K562 (cell line): Measurements from ENCODE around the gene C17orf50. TPM values are rescaled to one million over a fixed set of nuclear protein-coding genes. Genes with fewer than 3 reads are reported as not detected.
A peak's percentile ranks its signal among the peaks of the same experiment; 100 is the strongest.

ENCODE experiments used
- DMBX1 ChIP-seq: fragments of 250-450 bp; sonication (Bioruptor Pico); IDR thresholded peaks from 2 replicates; pipeline ENCODE4 v1.8.0; 2022; ENCODE audit warnings: inconsistent platforms, mild to moderate bottlenecking, moderate library complexity, borderline replicate concordance
- FUS ChIP-seq: fragments of 200-400 bp; formaldehyde crosslinking; optimal IDR thresholded peaks from 2 replicates; pipeline ENCODE3; 2017; ENCODE audit warnings: low read depth, low read length
- ZNF507 ChIP-seq: conservative IDR thresholded peaks from 2 replicates; pipeline ENCODE4 v1.6.1; 2017; ENCODE audit warnings: missing genetic modification characterization, missing compliant biosample characterization
- polyA plus RNA-seq, 8 experiments: library from polyadenylated mRNA; depleted of rRNA in 4 of 8; stranded (reverse) in 5 of 8; unstranded in 3 of 8; fragments of >200 nt; fragmentation: Nextera tagmentation in 2 of 8; fragmentation: Illumina TruSeq in 1 of 8; extraction: Ambion mirVana in 2 of 8; extraction: Trizol in 1 of 8; gene quantifications; 2 replicates each; pipeline versions ENCODE4 v1.2.1 to v1.2.3, GENCODE V29; 2011 to 2014; ENCODE audit warnings: inconsistent platforms in 1 of 8, missing spikeins in 1 of 8
- total RNA-seq, 7 experiments: library from RNA; depleted of rRNA in 6 of 7; stranded (reverse); fragments of >200 nt in 6 of 7; fragmentation: Illumina TruSeq in 2 of 7; extraction: Trizol in 2 of 7; gene quantifications; 2 replicates each; pipeline versions ENCODE4 v1.2.1 to v1.2.3, GENCODE V29; 2011 to 2021; ENCODE audit warnings: low replicate concordance in 1 of 7
- TF ChIP-seq, protein P1 (sequence below): sonication (generic); formaldehyde crosslinking; IDR thresholded peaks from 2 replicates; pipeline ENCODE4 v1.8.0; 2022; ENCODE audit warnings: mild to moderate bottlenecking, low read depth, missing genetic modification reagents
- TF ChIP-seq, protein P2 (sequence below): fragments of 450-650 bp; IDR thresholded peaks from 2 replicates; pipeline ENCODE4 v1.6.1; 2016; ENCODE audit warnings: mild to moderate bottlenecking, moderate library complexity
- TF ChIP-seq, protein P3 (sequence below): sonication (generic); formaldehyde crosslinking; IDR thresholded peaks from 2 replicates; pipeline ENCODE4 v1.8.1; 2023; ENCODE audit warnings: mild to moderate bottlenecking, missing genetic modification reagents
- TF ChIP-seq, protein P4 (sequence below): IDR thresholded peaks from 3 replicates; pipeline ENCODE4 v1.6.1; 2011; ENCODE audit warnings: borderline replicate concordance, mild to moderate bottlenecking; ENCODE audit not compliant: insufficient read length, insufficient read depth
- TF ChIP-seq, protein P5 (sequence below), 2 experiments: fragments of 450-650 bp; IDR thresholded peaks; 2 replicates each; pipeline ENCODE4 v1.6.1; 2016

The C17orf50 gene
- total and polyA plus RNA-seq, 9 of the 15 experiments (the other 6 are each of a cell fraction or from before 2014, with no cell fraction given): not detected

DNA sequence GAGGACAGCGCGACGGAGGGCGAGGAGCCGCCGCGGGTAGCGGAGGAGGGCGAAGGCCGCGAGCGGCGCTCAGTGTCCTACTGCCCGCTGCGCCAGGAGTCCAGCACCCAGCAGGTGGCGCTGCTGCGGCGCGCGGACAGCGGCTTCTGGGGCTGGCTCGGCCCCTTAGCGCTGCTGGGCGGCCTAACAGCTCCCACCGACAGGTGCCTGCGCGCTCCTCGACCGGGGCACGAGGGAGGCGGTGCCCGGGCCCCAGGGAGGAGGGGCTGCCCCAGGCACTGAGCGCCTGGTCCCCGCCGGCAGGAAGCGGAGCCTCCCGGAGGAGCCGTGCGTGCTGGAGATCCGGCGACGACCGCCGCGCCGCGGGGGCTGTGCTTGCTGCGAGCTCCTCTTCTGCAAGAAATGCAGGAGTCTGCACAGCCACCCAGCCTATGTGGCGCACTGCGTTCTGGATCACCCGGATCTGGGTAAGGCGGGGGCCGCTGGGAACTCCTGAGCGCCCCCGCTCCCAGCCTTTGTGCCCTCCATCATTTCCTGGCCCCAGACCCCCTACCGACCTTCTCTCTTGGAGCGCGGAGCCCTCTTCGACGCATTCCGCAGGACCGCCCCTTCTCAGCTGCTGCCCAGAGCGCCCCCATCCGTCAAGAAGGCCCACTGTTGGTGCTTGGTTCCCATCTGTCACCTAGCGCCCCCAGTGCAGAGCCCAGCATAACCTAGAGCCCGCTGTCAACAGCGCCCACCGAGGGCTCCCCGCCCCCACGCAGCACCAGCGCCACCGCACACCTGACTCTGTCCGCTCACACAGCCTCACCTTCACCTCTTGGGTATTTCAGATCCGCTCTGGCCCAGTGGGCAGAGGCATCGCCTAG is 3.7 kb downstream of the C17orf50 start (continued):
- TF ChIP-seq, protein P1, sequence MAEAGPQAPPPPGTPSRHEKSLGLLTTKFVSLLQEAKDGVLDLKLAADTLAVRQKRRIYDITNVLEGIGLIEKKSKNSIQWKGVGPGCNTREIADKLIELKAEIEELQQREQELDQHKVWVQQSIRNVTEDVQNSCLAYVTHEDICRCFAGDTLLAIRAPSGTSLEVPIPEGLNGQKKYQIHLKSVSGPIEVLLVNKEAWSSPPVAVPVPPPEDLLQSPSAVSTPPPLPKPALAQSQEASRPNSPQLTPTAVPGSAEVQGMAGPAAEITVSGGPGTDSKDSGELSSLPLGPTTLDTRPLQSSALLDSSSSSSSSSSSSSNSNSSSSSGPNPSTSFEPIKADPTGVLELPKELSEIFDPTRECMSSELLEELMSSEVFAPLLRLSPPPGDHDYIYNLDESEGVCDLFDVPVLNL (CRISPR knock-in tag): 0 out of 2 replicates have a peak, but pooled peaks have one; percentile 16
- TF ChIP-seq ZNF507 (no peak), DMBX1 (CRISPR knock-in tag) (no peak), FUS (no peak)
- TF ChIP-seq, protein P2, sequence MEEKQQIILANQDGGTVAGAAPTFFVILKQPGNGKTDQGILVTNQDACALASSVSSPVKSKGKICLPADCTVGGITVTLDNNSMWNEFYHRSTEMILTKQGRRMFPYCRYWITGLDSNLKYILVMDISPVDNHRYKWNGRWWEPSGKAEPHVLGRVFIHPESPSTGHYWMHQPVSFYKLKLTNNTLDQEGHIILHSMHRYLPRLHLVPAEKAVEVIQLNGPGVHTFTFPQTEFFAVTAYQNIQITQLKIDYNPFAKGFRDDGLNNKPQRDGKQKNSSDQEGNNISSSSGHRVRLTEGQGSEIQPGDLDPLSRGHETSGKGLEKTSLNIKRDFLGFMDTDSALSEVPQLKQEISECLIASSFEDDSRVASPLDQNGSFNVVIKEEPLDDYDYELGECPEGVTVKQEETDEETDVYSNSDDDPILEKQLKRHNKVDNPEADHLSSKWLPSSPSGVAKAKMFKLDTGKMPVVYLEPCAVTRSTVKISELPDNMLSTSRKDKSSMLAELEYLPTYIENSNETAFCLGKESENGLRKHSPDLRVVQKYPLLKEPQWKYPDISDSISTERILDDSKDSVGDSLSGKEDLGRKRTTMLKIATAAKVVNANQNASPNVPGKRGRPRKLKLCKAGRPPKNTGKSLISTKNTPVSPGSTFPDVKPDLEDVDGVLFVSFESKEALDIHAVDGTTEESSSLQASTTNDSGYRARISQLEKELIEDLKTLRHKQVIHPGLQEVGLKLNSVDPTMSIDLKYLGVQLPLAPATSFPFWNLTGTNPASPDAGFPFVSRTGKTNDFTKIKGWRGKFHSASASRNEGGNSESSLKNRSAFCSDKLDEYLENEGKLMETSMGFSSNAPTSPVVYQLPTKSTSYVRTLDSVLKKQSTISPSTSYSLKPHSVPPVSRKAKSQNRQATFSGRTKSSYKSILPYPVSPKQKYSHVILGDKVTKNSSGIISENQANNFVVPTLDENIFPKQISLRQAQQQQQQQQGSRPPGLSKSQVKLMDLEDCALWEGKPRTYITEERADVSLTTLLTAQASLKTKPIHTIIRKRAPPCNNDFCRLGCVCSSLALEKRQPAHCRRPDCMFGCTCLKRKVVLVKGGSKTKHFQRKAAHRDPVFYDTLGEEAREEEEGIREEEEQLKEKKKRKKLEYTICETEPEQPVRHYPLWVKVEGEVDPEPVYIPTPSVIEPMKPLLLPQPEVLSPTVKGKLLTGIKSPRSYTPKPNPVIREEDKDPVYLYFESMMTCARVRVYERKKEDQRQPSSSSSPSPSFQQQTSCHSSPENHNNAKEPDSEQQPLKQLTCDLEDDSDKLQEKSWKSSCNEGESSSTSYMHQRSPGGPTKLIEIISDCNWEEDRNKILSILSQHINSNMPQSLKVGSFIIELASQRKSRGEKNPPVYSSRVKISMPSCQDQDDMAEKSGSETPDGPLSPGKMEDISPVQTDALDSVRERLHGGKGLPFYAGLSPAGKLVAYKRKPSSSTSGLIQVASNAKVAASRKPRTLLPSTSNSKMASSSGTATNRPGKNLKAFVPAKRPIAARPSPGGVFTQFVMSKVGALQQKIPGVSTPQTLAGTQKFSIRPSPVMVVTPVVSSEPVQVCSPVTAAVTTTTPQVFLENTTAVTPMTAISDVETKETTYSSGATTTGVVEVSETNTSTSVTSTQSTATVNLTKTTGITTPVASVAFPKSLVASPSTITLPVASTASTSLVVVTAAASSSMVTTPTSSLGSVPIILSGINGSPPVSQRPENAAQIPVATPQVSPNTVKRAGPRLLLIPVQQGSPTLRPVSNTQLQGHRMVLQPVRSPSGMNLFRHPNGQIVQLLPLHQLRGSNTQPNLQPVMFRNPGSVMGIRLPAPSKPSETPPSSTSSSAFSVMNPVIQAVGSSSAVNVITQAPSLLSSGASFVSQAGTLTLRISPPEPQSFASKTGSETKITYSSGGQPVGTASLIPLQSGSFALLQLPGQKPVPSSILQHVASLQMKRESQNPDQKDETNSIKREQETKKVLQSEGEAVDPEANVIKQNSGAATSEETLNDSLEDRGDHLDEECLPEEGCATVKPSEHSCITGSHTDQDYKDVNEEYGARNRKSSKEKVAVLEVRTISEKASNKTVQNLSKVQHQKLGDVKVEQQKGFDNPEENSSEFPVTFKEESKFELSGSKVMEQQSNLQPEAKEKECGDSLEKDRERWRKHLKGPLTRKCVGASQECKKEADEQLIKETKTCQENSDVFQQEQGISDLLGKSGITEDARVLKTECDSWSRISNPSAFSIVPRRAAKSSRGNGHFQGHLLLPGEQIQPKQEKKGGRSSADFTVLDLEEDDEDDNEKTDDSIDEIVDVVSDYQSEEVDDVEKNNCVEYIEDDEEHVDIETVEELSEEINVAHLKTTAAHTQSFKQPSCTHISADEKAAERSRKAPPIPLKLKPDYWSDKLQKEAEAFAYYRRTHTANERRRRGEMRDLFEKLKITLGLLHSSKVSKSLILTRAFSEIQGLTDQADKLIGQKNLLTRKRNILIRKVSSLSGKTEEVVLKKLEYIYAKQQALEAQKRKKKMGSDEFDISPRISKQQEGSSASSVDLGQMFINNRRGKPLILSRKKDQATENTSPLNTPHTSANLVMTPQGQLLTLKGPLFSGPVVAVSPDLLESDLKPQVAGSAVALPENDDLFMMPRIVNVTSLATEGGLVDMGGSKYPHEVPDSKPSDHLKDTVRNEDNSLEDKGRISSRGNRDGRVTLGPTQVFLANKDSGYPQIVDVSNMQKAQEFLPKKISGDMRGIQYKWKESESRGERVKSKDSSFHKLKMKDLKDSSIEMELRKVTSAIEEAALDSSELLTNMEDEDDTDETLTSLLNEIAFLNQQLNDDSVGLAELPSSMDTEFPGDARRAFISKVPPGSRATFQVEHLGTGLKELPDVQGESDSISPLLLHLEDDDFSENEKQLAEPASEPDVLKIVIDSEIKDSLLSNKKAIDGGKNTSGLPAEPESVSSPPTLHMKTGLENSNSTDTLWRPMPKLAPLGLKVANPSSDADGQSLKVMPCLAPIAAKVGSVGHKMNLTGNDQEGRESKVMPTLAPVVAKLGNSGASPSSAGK: peak; percentile 94
- TF ChIP-seq, protein P3, sequence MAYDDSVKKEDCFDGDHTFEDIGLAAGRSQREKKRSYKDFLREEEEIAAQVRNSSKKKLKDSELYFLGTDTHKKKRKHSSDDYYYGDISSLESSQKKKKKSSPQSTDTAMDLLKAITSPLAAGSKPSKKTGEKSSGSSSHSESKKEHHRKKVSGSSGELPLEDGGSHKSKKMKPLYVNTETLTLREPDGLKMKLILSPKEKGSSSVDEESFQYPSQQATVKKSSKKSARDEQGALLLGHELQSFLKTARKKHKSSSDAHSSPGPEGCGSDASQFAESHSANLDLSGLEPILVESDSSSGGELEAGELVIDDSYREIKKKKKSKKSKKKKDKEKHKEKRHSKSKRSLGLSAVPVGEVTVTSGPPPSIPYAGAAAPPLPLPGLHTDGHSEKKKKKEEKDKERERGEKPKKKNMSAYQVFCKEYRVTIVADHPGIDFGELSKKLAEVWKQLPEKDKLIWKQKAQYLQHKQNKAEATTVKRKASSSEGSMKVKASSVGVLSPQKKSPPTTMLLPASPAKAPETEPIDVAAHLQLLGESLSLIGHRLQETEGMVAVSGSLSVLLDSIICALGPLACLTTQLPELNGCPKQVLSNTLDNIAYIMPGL (CRISPR knock-in tag): no peak
- TF ChIP-seq, protein P4, sequence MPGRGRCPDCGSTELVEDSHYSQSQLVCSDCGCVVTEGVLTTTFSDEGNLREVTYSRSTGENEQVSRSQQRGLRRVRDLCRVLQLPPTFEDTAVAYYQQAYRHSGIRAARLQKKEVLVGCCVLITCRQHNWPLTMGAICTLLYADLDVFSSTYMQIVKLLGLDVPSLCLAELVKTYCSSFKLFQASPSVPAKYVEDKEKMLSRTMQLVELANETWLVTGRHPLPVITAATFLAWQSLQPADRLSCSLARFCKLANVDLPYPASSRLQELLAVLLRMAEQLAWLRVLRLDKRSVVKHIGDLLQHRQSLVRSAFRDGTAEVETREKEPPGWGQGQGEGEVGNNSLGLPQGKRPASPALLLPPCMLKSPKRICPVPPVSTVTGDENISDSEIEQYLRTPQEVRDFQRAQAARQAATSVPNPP: no peak
- TF ChIP-seq, protein P5, sequence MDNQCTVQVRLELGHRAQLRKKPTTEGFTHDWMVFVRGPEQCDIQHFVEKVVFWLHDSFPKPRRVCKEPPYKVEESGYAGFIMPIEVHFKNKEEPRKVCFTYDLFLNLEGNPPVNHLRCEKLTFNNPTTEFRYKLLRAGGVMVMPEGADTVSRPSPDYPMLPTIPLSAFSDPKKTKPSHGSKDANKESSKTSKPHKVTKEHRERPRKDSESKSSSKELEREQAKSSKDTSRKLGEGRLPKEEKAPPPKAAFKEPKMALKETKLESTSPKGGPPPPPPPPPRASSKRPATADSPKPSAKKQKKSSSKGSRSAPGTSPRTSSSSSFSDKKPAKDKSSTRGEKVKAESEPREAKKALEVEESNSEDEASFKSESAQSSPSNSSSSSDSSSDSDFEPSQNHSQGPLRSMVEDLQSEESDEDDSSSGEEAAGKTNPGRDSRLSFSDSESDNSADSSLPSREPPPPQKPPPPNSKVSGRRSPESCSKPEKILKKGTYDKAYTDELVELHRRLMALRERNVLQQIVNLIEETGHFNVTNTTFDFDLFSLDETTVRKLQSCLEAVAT (IDR thresholded peaks at IDR 0.05): no peak
